ENCODE data around the gene ALX4.

DNA sequence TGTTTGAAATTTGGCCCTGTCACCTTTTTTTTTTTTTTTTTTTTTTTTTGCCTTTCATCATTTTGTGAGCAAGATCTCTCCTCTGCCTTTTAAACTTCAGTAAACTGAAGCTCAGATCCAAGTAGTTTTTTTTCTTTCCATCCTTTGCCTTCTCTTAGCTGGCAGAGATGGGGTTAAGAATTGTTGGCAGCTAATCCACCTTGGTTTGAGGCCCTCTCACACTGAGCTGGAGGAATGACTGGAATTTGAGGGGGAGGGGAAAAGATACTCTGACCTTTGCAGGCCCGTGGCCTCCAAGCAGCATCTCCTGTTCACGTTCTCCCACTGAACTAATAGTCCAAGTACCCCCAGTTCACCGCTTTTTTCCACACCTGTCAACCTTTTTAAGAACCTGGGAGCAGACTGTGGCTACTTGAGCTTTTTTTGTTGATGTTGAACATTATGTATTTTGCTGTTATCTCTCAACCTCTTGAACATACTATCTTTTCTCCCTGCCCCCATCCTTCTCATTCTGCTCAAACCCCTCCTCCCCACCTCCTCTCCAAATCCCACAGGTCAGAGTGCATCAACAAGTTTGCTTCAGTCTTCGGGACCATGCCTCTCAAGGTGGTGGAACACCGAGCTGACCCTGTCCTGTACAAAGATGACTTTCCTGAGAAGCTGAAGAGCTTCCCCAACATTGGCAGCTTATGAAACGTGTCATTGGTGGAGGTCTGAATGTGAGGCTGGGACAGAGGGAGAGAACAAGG is 66.2 kb downstream of the ALX4 start:
- no peak for TF ChIP-seq SUZ12 (IDR thresholded peaks at IDR 0.05; ENCODE audit: extremely low read depth, insufficient read depth, insufficient read length)
- TF ChIP-seq YY1 (IDR thresholded peaks at IDR 0.05; ENCODE audit: insufficient read depth, insufficient read length) = no peak
- no peak for TF ChIP-seq ZNF274 (IDR thresholded peaks at IDR 0.05; ENCODE audit: low read depth, low read length)

Measured in NT2/D1 (cell line).